LNCaP clone FGC (cell line): ENCODE measurements around the gene SERPIND1.

Source experiments
- DNase-seq: peaks from one replicate; pipeline ENCODE4 v3.0.0-alpha.2; 2011; ENCODE audit warnings: low read depth
- H3K4me3 ChIP-seq: 2 replicates; pipeline ENCODE4 v1.5.1; 2011; ENCODE audit warnings: mild to moderate bottlenecking, low read depth, low read length, control low read depth
- TF ChIP-seq, protein P1 (sequence below): IDR thresholded peaks from 2 replicates; pipeline ENCODE4 v1.5.1; 2012; ENCODE audit warnings: mild to moderate bottlenecking; ENCODE audit not compliant: control insufficient read depth, insufficient read depth; ENCODE audit errors: extremely low read depth

Gene SERPIND1

DNA sequence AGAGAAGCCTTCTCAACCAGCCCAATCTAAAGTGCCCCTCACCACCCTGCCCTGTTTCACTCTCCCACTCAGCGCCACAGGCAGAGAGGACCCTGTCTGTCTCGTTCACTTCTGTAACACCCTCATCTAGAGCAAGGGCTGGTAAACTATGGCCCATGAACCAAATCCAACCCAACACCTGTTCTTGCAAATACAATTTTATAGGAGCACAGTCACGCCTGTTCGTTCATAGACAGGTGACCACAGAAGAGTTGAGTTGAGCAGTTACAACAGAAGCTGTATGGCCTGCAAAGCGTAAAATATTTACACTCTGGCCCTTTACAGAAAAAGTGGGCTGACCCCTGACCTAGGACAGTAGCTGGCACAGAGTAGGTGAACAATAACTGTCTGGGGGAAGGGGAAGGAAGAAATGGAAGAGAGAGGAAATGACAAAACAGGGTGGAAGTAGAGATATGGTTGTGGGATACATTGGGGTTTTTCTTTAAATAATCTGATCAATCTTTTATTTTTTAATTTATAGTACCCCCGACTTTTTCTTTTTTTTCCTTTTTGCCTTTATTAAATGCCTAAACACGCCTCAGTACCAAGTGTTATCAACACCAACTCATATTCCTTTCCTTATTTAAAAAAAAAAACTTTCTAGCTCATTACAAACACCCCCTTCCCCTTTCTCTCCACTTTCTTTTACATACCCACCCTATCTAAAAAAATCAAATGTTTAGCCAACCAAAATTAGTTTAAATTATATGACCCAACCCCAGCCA lies 20.9 kb downstream of the SERPIND1 start:
- no peak overlapping the region for H3K4me3 ChIP-seq
- TF ChIP-seq, protein P1, sequence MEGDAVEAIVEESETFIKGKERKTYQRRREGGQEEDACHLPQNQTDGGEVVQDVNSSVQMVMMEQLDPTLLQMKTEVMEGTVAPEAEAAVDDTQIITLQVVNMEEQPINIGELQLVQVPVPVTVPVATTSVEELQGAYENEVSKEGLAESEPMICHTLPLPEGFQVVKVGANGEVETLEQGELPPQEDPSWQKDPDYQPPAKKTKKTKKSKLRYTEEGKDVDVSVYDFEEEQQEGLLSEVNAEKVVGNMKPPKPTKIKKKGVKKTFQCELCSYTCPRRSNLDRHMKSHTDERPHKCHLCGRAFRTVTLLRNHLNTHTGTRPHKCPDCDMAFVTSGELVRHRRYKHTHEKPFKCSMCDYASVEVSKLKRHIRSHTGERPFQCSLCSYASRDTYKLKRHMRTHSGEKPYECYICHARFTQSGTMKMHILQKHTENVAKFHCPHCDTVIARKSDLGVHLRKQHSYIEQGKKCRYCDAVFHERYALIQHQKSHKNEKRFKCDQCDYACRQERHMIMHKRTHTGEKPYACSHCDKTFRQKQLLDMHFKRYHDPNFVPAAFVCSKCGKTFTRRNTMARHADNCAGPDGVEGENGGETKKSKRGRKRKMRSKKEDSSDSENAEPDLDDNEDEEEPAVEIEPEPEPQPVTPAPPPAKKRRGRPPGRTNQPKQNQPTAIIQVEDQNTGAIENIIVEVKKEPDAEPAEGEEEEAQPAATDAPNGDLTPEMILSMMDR: no peak
- DNase-seq: no peak

DNA sequence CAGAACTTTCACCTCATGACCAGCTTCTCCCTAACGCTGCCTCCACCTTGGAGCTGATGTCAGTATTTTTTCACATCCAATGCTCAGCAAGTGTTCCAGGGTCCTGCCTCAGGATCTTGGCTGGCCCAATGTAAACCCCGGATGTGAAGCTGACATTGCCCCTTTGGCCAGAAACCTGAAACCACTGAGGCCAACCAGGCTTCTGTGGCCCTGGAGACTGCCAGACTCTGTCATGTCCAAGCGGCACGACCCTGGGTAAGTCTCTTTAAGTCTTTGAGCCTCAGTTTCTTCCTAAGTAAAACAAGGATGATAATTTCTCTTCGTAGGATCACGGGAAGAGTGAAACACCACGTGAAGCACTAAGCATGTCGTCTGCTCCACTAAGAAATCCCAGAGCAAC lies 22.8 kb downstream of the SERPIND1 start:
- TF ChIP-seq, protein P1: no peak
- no peak overlapping the region for H3K4me3 ChIP-seq
- no peak for DNase-seq

DNA sequence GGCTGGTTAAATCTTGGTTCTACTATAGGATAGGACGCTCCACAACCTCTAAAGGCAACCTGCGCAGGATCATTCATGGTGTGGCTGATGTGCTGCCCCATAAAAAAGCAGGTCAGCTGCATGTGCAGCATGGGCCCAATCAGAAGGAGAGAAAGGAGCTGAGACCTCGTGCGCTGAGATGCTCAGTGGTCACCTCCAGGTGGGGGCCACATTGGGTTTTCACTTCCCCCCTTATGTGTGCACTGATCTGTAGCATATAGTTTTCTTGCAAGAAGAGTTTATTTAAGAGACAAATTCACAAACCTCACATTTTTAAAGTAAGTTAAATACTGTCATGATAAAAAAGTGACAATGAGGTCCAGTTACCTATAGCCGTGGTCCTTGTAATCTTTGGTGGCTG lies 24.3 kb downstream of the SERPIND1 start:
- no peak for DNase-seq
- TF ChIP-seq, protein P1: no peak
- H3K4me3 ChIP-seq: no peak overlapping the region

DNA sequence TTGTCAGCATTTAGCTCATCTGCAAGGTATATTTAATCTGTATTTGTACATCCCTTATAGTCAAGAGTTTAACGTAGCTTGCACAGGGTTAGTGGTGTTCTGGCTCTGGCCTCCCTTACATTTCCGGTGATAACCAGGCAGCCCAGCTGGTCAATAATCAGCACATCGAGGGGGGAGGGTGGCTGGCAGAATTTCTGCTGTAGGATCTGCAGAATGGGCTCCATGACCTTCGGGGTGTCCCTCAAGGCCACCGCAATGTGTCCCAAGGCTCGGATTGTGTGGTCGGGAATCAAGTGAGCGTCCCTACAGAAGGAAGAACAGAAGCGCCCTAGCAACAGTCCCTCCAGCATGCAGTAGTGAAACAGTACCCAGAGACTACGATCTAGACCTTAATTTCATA lies 25.1 kb downstream of the SERPIND1 start:
- no peak for DNase-seq
- TF ChIP-seq, protein P1: no peak

DNA sequence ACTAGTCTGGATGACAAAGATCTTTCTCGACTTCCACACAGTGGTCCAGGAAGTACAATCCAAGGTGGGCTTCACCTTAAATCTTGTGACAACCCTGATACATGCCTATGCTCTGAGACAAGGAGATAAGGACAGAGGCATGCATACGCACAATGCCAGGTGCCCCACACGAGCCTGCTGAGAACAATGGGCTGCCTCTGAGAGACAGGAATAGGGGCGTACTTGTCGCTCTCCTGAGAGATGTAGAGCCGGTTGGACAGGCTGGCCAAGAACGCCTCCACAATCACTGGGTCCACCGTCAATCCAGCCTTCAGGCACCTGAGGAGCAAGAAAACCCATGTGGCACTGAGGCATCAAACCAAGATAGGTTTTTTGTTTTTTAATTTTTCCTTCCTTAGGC lies 25.5 kb downstream of the SERPIND1 start:
- no peak overlapping the region for H3K4me3 ChIP-seq
- TF ChIP-seq, protein P1: no peak
- no peak for DNase-seq

More for the DNA sequence above, 25.1 kb downstream of the SERPIND1 start:
- H3K4me3 ChIP-seq: no peak overlapping the region

DNA sequence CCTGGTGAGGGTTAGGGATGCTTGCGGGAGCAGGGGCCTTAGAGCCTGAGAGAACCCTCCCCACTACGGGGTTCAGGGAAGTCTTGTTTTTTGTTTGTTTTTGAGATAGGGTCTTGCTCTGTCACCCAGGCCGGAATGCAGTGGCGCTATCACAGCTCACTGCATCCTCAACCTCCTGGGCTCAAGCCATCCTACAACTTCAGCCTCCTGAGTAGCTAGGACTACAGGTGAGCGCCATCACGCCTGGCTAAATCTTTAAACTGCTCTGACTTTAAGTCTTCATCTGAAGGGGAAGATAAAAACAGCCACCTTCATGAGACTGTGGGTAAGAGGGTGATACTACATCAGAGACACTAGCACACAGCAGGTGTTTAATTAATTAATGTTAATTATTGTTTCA lies 28.5 kb downstream of the SERPIND1 start:
- no peak for DNase-seq
- no peak overlapping the region for H3K4me3 ChIP-seq
- TF ChIP-seq, protein P1: no peak
